SK-N-SH treated with all-trans-retinoic acid at 6 μM for 48 hours (cell line): Measurements from ENCODE around the gene STK17B.

ENCODE experiments used
- BACH2 ChIP-seq: fragments of 250-450 bp; sonication (Bioruptor Pico); IDR thresholded peaks from 2 replicates; pipeline ENCODE4 v1.9.0; 2021; ENCODE audit warnings: mild to moderate bottlenecking, borderline replicate concordance
- ESRRG ChIP-seq: fragments of 250-450 bp; sonication (Bioruptor Pico); IDR thresholded peaks from 2 replicates; pipeline ENCODE4 v1.6.1; 2021; ENCODE audit warnings: mild to moderate bottlenecking
- OSR1 ChIP-seq: fragments of 250-450 bp; sonication (Bioruptor Pico); IDR thresholded peaks from 2 replicates; pipeline ENCODE4 v1.8.0; 2022; ENCODE audit warnings: moderate library complexity, mild to moderate bottlenecking, inconsistent platforms
- ZFP3 ChIP-seq: fragments of 250-450 bp; sonication (Bioruptor Pico); IDR thresholded peaks from 2 replicates; pipeline ENCODE4 v1.5.0; 2020; ENCODE audit warnings: mild to moderate bottlenecking, moderate library complexity
- ZFP30 ChIP-seq: fragments of 450-650 bp; formaldehyde crosslinking; IDR thresholded peaks from 2 replicates; pipeline ENCODE4 v1.5.0; 2022; ENCODE audit warnings: mild to moderate bottlenecking, moderate library complexity
- TF ChIP-seq, protein P1 (sequence below): fragments of 250-450 bp; sonication (Bioruptor Pico); IDR thresholded peaks from 2 replicates; pipeline ENCODE4 v1.8.0; 2020; ENCODE audit warnings: mild to moderate bottlenecking, moderate library complexity, borderline replicate concordance

- TF ChIP-seq OSR1 (CRISPR knock-in tag): no peak
- no peak for TF ChIP-seq BACH2
- TF ChIP-seq, protein P1, sequence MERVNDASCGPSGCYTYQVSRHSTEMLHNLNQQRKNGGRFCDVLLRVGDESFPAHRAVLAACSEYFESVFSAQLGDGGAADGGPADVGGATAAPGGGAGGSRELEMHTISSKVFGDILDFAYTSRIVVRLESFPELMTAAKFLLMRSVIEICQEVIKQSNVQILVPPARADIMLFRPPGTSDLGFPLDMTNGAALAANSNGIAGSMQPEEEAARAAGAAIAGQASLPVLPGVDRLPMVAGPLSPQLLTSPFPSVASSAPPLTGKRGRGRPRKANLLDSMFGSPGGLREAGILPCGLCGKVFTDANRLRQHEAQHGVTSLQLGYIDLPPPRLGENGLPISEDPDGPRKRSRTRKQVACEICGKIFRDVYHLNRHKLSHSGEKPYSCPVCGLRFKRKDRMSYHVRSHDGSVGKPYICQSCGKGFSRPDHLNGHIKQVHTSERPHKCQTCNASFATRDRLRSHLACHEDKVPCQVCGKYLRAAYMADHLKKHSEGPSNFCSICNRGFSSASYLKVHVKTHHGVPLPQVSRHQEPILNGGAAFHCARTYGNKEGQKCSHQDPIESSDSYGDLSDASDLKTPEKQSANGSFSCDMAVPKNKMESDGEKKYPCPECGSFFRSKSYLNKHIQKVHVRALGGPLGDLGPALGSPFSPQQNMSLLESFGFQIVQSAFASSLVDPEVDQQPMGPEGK: no peak
- no peak for TF ChIP-seq ZFP3 (CRISPR knock-in tag)
- no peak for TF ChIP-seq ZFP30 (CRISPR knock-in tag)
- no peak for TF ChIP-seq ESRRG (CRISPR knock-in tag)
Measured at GRCh38 chr2:196187898-196188458, 16.6 kb upstream of the STK17B start.
